Liver (tissue), 9 donors: ENCODE measurements around the gene FADS2. TPM values are rescaled to one million over a fixed set of nuclear protein-coding genes. Genes with fewer than 3 reads are reported as not detected.
A peak's percentile ranks its signal among the peaks of the same experiment; 100 is the strongest.

Source experiments
- DNase-seq: peaks from one replicate; pipeline ENCODE4 v3.0.0-alpha.2; 2017; ENCODE audit warnings: low spot score
- H3K27ac ChIP-seq, 2 donors: one replicate each; pipeline ENCODE4 v1.7.0; 2013; ENCODE audit warnings: inconsistent platforms in 2 of 2, low read length in 2 of 2, control low read depth in 1 of 2, low read depth in 1 of 2, mild to moderate bottlenecking in 1 of 2
- H3K27me3 ChIP-seq, 4 donors: one replicate each; pipeline versions ENCODE4 v1.6.1 to v1.7.0; 2013; ENCODE audit warnings: low read length in 3 of 4, inconsistent platforms in 1 of 4, mild to moderate bottlenecking in 1 of 4, moderate library complexity in 1 of 4; ENCODE audit not compliant: control insufficient read depth in 4 of 4, insufficient read depth in 4 of 4
- H3K36me3 ChIP-seq, 4 donors: one replicate each; pipeline versions ENCODE4 v1.6.1 to v1.7.0; 2013; ENCODE audit warnings: low read length in 3 of 4, mild to moderate bottlenecking in 3 of 4, low read depth in 1 of 4, moderate library complexity in 1 of 4; ENCODE audit not compliant: control insufficient read depth in 4 of 4, insufficient read depth in 3 of 4
- H3K4me1 ChIP-seq, 4 donors: one replicate each; pipeline versions ENCODE4 v1.6.1 to v1.7.0; 2013; ENCODE audit warnings: low read length in 3 of 4, mild to moderate bottlenecking in 3 of 4, moderate library complexity in 1 of 4; ENCODE audit not compliant: control insufficient read depth in 4 of 4, insufficient read depth in 4 of 4
- H3K4me3 ChIP-seq, 3 donors: one replicate each; pipeline versions ENCODE4 v1.6.1 to v1.7.0; 2013; ENCODE audit warnings: low read length in 3 of 3, control low read depth in 1 of 3, low read depth in 1 of 3, mild to moderate bottlenecking in 1 of 3
- H3K9ac ChIP-seq, 2 donors: one replicate each; pipeline ENCODE4 v1.7.0; 2013; ENCODE audit warnings: low read length in 2 of 2, mild to moderate bottlenecking in 2 of 2, moderate library complexity in 2 of 2, control low read depth in 1 of 2, low read depth in 1 of 2
- H3K9me3 ChIP-seq, 4 donors: one replicate each; pipeline versions ENCODE4 v1.6.1 to v1.7.0; 2013; ENCODE audit warnings: low read length in 3 of 4; ENCODE audit not compliant: control insufficient read depth in 4 of 4
- ATF3 ChIP-seq: IDR thresholded peaks from 2 replicates; pipeline ENCODE4 v1.6.1; 2016; ENCODE audit warnings: antibody characterized with exemption
- CTCF ChIP-seq: fragments of 150-350 bp; IDR thresholded peaks from 2 replicates; pipeline ENCODE4 v1.5.1; 2017; ENCODE audit warnings: improper control_type of control experiment, low read depth, low read length; ENCODE audit not compliant: missing input control
- EGR1 ChIP-seq, 2 donors: IDR thresholded peaks; 2 replicates each; pipeline ENCODE4 v1.6.1; 2016 to 2018; ENCODE audit warnings: antibody characterized with exemption in 2 of 2, low read depth in 2 of 2
- FOXA1 ChIP-seq: IDR thresholded peaks from 2 replicates; pipeline ENCODE4 v1.6.1; 2016; ENCODE audit warnings: antibody characterized with exemption
- FOXA2 ChIP-seq: IDR thresholded peaks from 2 replicates; pipeline ENCODE4 v1.6.1; 2016; ENCODE audit warnings: antibody characterized with exemption
- GABPA ChIP-seq, 2 donors: IDR thresholded peaks in 1 of 2; conservative IDR thresholded peaks in 1 of 2; 2 replicates each; pipeline ENCODE4 v1.6.1; 2016; ENCODE audit warnings: antibody characterized with exemption in 2 of 2, mild to moderate bottlenecking in 1 of 2, moderate library complexity in 1 of 2
- HNF4A ChIP-seq, 2 donors: conservative IDR thresholded peaks; 2 replicates each; pipeline ENCODE4 v1.6.1; 2016; ENCODE audit warnings: antibody characterized with exemption in 2 of 2, mild to moderate bottlenecking in 2 of 2
- HNF4G ChIP-seq: IDR thresholded peaks from 2 replicates; pipeline ENCODE4 v1.6.1; 2016; ENCODE audit warnings: antibody characterized with exemption
- JUND ChIP-seq, 2 donors: IDR thresholded peaks; 2 replicates each; pipeline ENCODE4 v1.6.1; 2016; ENCODE audit warnings: antibody characterized with exemption in 2 of 2
- MAX ChIP-seq: IDR thresholded peaks from 2 replicates; pipeline ENCODE4 v1.6.1; 2016; ENCODE audit warnings: antibody characterized with exemption
- NR2F2 ChIP-seq: IDR thresholded peaks from 2 replicates; pipeline ENCODE4 v1.6.1; 2016; ENCODE audit warnings: antibody characterized with exemption
- RAD21 ChIP-seq, 2 donors: IDR thresholded peaks; 2 replicates each; pipeline ENCODE4 v1.6.1; 2016; ENCODE audit warnings: antibody characterized with exemption in 2 of 2, mild to moderate bottlenecking in 2 of 2
- REST ChIP-seq: IDR thresholded peaks from 2 replicates; pipeline ENCODE4 v1.6.1; 2016; ENCODE audit warnings: antibody characterized with exemption, mild to moderate bottlenecking
- RXRA ChIP-seq, 2 donors: IDR thresholded peaks; 2 replicates each; pipeline ENCODE4 v1.6.1; 2017 to 2018; ENCODE audit warnings: antibody characterized with exemption in 2 of 2, mild to moderate bottlenecking in 1 of 2
- SP1 ChIP-seq: IDR thresholded peaks from 2 replicates; pipeline ENCODE4 v1.6.1; 2018; ENCODE audit warnings: antibody characterized with exemption, mild to moderate bottlenecking
- TAF1 ChIP-seq: conservative IDR thresholded peaks from 2 replicates; pipeline ENCODE4 v1.6.1; 2016; ENCODE audit warnings: antibody characterized with exemption, mild to moderate bottlenecking
- YY1 ChIP-seq: IDR thresholded peaks from 2 replicates; pipeline ENCODE4 v1.6.1; 2016; ENCODE audit warnings: antibody characterized with exemption, mild to moderate bottlenecking
- ZBTB33 ChIP-seq: IDR thresholded peaks from 2 replicates; pipeline ENCODE4 v1.6.1; 2016; ENCODE audit warnings: antibody characterized with exemption
- WGBS: extraction: QIAGEN DNeasy Blood & Tissue Kit; methylation state at CpG from one replicate; pipeline ENCODE4 v1.1.7; 2013; 5-methylcytosine and 5-hydroxymethylcytosine counted together
- polyA plus RNA-seq, 2 donors: library from polyadenylated mRNA; stranded (reverse) in 1 of 2; unstranded in 1 of 2; fragments of 200-250 nt in 1 of 2; fragments of >200 nt in 1 of 2; fragmentation: Nextera tagmentation in 1 of 2; extraction: Ambion mirVana in 1 of 2; gene quantifications; one replicate each; pipeline versions ENCODE4 v1.2.1 to v1.2.3, GENCODE V29; 2013 to 2015
- total RNA-seq, 2 donors: library from RNA; depleted of rRNA; stranded (reverse); fragments of >200 nt; gene quantifications; one replicate each; pipeline ENCODE4 v1.2.3, GENCODE V29; 2014
- donor health status: healthy.
- donor health status: healthy.
- donor health status: healthy.
- donor health status: healthy.
- donor health status: healthy.

Gene FADS2
- total and polyA plus RNA-seq, 4 donors: 2.8 to 281 (median 84.9) TPM

GRCh38 chr11:61913699-61914395 lies 85.7 kb downstream of the FADS2 start:
- no peak overlapping the region for H3K27ac ChIP-seq
- H3K36me3 ChIP-seq: no peaks in the 10 kb centered on the region
- no peak overlapping the region for H3K4me3 ChIP-seq
- no peaks in the 10 kb centered on the region for H3K27me3 ChIP-seq
- H3K9ac ChIP-seq: no peak overlapping the region
- peaks cover 0 to 12% (median 4%) of the 10 kb centered on the region in 4 donors for H3K4me1 ChIP-seq
- DNase-seq: no peak
- H3K9me3 ChIP-seq: no peaks in the 10 kb centered on the region
- WGBS: 81% methylated on average over 8 of the region's 8 CpGs
- TF ChIP-seq HNF4G: no peak
- no peak for TF ChIP-seq MAX
- no peak for TF ChIP-seq CTCF
- TF ChIP-seq RXRA (IDR thresholded peaks at IDR 0.05): no peak
- no peak for TF ChIP-seq GABPA (IDR thresholded peaks at IDR 0.05 in 1 of 2, conservative IDR thresholded peaks at IDR 0.05 in 1 of 2)
- no peak for TF ChIP-seq YY1
- no peak for TF ChIP-seq REST
- TF ChIP-seq FOXA2: no peak
- TF ChIP-seq SP1: no peak
- TF ChIP-seq TAF1: no peak
- no peak for TF ChIP-seq NR2F2
- no peak for TF ChIP-seq RAD21 (IDR thresholded peaks at IDR 0.05)

GRCh38 chr11:61914471-61915171 lies 86.5 kb downstream of the FADS2 start:
- no peak overlapping the region for H3K4me3 ChIP-seq
- peak overlapping the region in 1 of 2 donors; percentile 18 for H3K27ac ChIP-seq
- H3K27me3 ChIP-seq: no peaks in the 10 kb centered on the region
- TF ChIP-seq NR2F2 (no peak), JUND (IDR thresholded peaks at IDR 0.05) (no peak), HNF4G (no peak), RAD21 (IDR thresholded peaks at IDR 0.05) (no peak), FOXA2 (no peak), MAX (no peak), GABPA (IDR thresholded peaks at IDR 0.05 in 1 of 2, conservative IDR thresholded peaks at IDR 0.05 in 1 of 2) (no peak), EGR1 (IDR thresholded peaks at IDR 0.05; ENCODE audit: low read depth in 2 of 2) (no peak), HNF4A (conservative IDR thresholded peaks at IDR 0.05) (no peak), ATF3 (no peak), YY1 (no peak), FOXA1 (no peak), RXRA (IDR thresholded peaks at IDR 0.05) (no peak), SP1 (no peak), REST (no peak), ZBTB33 (no peak), TAF1 (no peak)
- no peaks in the 10 kb centered on the region for H3K9me3 ChIP-seq
- DNase-seq: no peak
- no peak overlapping the region for H3K9ac ChIP-seq
- H3K4me1 ChIP-seq: peaks cover 0 to 12% (median 4%) of the 10 kb centered on the region in 4 donors
- WGBS: 89% methylated on average over 7 of the region's 7 CpGs
- no peaks in the 10 kb centered on the region for H3K36me3 ChIP-seq
